ENCODE results near the gene CYFIP1. TPM values are rescaled to one million over a fixed set of nuclear protein-coding genes. Genes with fewer than 3 reads are reported as not detected.
A peak's percentile ranks its signal among the peaks of the same experiment; 100 is the strongest.

Gene CYFIP1
- total and polyA plus RNA-seq, 3 donors from 2014 or later = 50.9 to 112 (median 90.5) TPM

DNA sequence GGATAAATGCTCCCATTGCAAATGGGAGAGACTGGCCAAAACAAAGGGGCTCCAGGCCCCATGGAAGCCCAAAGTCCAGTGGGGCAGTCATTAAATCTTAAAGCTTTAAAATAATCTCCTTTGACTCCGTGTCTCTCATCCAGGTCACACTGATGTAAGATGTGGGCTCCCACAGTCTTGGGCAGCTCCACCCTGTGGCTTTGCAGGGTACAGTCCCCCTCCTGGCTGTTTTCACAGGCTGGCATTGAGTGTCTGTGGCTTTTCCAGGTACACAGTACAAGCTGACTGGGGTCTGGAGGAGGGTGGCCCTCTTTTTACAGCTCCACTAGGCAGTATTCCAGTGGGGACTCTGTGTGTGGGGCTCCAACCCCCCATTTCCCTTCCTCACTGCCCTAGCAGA, 95.8 kb downstream of the CYFIP1 start:
- Histone ChIP-seq H3K27ac (no peak overlapping the region), H3K27me3 (no peaks in the 10 kb centered on the region), H3K9me3 (no peaks in the 10 kb centered on the region), H3K4me3 (no peak overlapping the region), H3K36me3 (ENCODE audit: low read depth, missing control alignments) (no peaks in the 10 kb centered on the region), H3K4me1 (no peaks in the 10 kb centered on the region)
- intact Hi-C loops (cut with DNase I; ENCODE audit: low total_unique reads) = no loop called here
- TF ChIP-seq POLR2A (IDR thresholded peaks at IDR 0.05) = no peak
- TF ChIP-seq, protein P1, sequence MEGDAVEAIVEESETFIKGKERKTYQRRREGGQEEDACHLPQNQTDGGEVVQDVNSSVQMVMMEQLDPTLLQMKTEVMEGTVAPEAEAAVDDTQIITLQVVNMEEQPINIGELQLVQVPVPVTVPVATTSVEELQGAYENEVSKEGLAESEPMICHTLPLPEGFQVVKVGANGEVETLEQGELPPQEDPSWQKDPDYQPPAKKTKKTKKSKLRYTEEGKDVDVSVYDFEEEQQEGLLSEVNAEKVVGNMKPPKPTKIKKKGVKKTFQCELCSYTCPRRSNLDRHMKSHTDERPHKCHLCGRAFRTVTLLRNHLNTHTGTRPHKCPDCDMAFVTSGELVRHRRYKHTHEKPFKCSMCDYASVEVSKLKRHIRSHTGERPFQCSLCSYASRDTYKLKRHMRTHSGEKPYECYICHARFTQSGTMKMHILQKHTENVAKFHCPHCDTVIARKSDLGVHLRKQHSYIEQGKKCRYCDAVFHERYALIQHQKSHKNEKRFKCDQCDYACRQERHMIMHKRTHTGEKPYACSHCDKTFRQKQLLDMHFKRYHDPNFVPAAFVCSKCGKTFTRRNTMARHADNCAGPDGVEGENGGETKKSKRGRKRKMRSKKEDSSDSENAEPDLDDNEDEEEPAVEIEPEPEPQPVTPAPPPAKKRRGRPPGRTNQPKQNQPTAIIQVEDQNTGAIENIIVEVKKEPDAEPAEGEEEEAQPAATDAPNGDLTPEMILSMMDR (IDR thresholded peaks at IDR 0.05) = no peak
- DNase-seq = peak; percentile 46
- WGBS, 2 donors = 59 to 67% methylated on average over 1 of the region's 1 CpG

DNA sequence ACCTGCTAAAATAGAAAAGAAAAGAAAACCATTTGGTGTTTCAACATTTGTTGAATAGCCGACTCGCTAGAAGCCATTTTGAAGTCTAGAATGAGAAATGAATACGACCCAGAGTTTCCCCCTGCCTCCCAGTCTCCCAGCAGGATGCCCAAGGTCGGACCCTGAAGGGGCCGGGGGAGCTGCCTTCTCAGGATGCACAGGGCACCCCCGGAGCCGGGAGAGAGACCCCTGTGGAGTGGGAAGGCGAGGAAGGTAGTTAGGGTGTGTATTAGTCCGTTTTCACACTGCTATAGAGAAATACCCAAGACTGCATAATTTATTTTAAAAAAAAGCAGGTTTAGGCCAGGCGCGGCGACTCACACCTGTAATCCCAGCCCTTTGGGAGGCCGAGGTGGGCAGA, 97.0 kb downstream of the CYFIP1 start:
- Histone ChIP-seq H3K9me3 (no peaks in the 10 kb centered on the region), H3K4me1 (no peaks in the 10 kb centered on the region), H3K27me3 (no peaks in the 10 kb centered on the region), H3K27ac (no peak overlapping the region), H3K4me3 (no peak overlapping the region), H3K36me3 (ENCODE audit: low read depth, missing control alignments) (no peaks in the 10 kb centered on the region)
- 90 to 91% methylated on average over 13 of the region's 13 CpGs for WGBS, 2 donors
- TF ChIP-seq, protein P1 (IDR thresholded peaks at IDR 0.05) = no peak
- TF ChIP-seq POLR2A (IDR thresholded peaks at IDR 0.05) = no peak
- no peak for DNase-seq
- intact Hi-C loops (cut with DNase I; ENCODE audit: low total_unique reads) = no loop called here

DNA sequence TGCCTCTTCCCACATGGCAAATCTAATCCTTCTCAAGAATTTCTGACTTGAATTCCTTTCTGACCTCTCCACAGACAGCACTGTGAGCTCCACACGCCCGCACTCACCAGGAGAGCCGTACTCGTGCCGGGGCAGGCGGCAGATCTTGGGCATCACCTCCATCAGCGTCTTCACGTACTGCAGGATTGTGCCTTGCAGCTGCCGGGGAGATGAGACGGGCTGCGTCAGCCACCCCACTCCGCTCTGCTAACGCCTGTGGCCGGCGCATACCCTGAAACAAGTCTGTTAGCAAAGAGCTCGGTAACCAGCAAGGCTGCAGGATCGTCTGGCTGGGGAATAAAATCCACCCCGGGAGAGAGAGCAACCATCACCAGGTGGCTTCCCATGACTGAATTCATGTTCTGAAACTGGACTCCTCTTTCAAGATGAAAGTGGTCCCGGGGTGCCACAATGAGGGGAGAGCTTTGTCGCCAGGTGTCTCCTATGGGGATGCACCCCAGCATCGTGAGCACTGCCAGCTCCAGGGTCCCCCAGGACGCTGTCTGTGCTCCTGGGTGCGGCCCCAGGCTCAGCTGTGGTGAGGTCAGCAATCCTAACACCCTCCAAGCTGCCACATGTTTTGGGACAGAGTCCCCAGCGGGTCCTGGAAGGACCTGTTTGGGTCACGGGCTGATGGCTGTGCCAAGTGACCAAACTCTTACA, 98.3 kb downstream of the CYFIP1 start:
- WGBS, 2 donors = 98 to 99% methylated on average over 15 to 25 of the region's 25 CpGs
- TF ChIP-seq, protein P1 (IDR thresholded peaks at IDR 0.05) = no peak
- no peak for TF ChIP-seq POLR2A (IDR thresholded peaks at IDR 0.05)
- no peak overlapping the region for H3K4me3 ChIP-seq
- H3K27ac ChIP-seq = no peak overlapping the region
- no peak for DNase-seq
- H3K27me3 ChIP-seq = no peaks in the 10 kb centered on the region
- no peaks in the 10 kb centered on the region for H3K4me1 ChIP-seq
- no peaks in the 10 kb centered on the region for H3K36me3 ChIP-seq (ENCODE audit: low read depth, missing control alignments)
- intact Hi-C loops (cut with DNase I; ENCODE audit: low total_unique reads) = no loop called here
- H3K9me3 ChIP-seq = no peaks in the 10 kb centered on the region

DNA sequence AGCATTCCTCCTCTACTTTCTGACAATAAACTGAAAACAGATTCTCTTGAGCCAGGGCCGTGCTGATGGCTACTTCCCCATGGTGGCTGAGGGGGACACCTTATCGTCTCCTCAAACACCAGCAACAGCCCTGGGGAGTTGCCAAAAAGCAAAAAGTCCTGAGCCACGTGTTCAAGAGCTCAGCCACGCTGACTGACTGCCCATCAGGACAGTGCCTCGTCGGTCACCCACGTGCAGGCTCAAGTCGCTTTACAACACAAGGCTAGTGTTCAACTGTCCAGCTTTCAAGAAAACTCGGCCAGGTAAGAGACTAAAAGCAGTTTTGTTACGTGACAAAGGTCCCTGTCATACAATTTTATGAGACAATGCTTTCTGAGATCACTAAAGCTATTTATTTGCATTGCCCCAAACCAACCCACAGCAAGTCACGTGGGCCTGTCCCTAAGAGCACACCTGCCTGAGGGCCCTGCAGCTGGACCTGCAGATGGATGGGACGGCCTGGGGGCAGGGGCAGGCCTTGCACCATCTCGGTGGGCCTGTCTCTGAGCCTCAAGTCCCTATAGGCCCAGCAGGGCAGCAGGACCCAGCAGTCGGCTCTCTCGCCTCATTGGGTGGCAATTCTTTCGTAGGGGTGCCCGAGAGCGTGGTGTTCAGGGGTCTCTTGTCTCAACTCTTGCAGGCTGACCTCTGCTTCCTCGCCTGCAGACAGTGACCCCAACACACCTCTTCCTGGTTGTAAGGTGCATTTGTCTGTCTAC, 99.0 kb downstream of the CYFIP1 start:
- 93 to 94% methylated on average over 13 to 19 of the region's 19 CpGs for WGBS, 2 donors
- intact Hi-C loops (cut with DNase I; ENCODE audit: low total_unique reads) = no loop called here
- TF ChIP-seq, protein P1 (IDR thresholded peaks at IDR 0.05) = no peak
- no peak for TF ChIP-seq POLR2A (IDR thresholded peaks at IDR 0.05)
- Histone ChIP-seq H3K36me3 (ENCODE audit: low read depth, missing control alignments) (no peaks in the 10 kb centered on the region), H3K27ac (no peak overlapping the region), H3K4me1 (no peaks in the 10 kb centered on the region), H3K9me3 (no peaks in the 10 kb centered on the region), H3K27me3 (no peaks in the 10 kb centered on the region), H3K4me3 (no peak overlapping the region)
- no peak for DNase-seq

All from testis (tissue), 3 donors.